MM.1S (cell line): ENCODE measurements around the gene PPP1R37.

ENCODE experiments used
- DNase-seq: peaks from one replicate; pipeline ENCODE4 v3.0.0-alpha.2; 2015
- H2AFZ ChIP-seq: fragments of 300-600 bp; sonication (generic); 2 replicates; pipeline ENCODE4 v1.6.0; 2016; ENCODE audit warnings: antibody characterized with exemption, low read length
- H3F3A ChIP-seq: fragments of 300-600 bp; sonication (generic); 2 replicates; pipeline ENCODE4 v1.6.1; 2016; ENCODE audit warnings: mild to moderate bottlenecking, antibody characterized with exemption, low read length, moderate library complexity, mixed read lengths; ENCODE audit not compliant: insufficient read depth
- H3K27ac ChIP-seq: fragments of 300-600 bp; sonication (generic); 2 replicates; pipeline ENCODE4 v1.5.1; 2016; ENCODE audit warnings: mild to moderate bottlenecking, low read length
- H3K27me3 ChIP-seq: fragments of 300-600 bp; sonication (generic); replicated peaks from 2 replicates; pipeline ENCODE4 v1.6.0; 2016; ENCODE audit warnings: low read length; ENCODE audit not compliant: insufficient read depth
- H3K36me3 ChIP-seq: fragments of 300-600 bp; sonication (generic); replicated peaks from 2 replicates; pipeline ENCODE4 v1.6.1; 2016; ENCODE audit warnings: mild to moderate bottlenecking, low read length, mixed read lengths; ENCODE audit not compliant: insufficient read depth
- H3K4me1 ChIP-seq: fragments of 300-600 bp; sonication (generic); 2 replicates; pipeline ENCODE4 v1.6.1; 2016; ENCODE audit warnings: low read length, mixed read lengths
- H3K4me2 ChIP-seq: fragments of 300-600 bp; sonication (generic); 2 replicates; pipeline ENCODE4 v1.6.0; 2016; ENCODE audit warnings: low read depth, low read length
- H3K4me3 ChIP-seq: fragments of 300-600 bp; sonication (generic); 2 replicates; pipeline ENCODE4 v1.5.1; 2016; ENCODE audit warnings: low read length, mixed read lengths
- H3K79me2 ChIP-seq: fragments of 300-600 bp; sonication (generic); 2 replicates; pipeline ENCODE4 v1.6.1; 2016; ENCODE audit warnings: mixed run types, low read length, mixed read lengths
- H3K9ac ChIP-seq: fragments of 300-600 bp; sonication (generic); 2 replicates; pipeline ENCODE4 v1.6.1; 2016; ENCODE audit warnings: low read length, mixed read lengths
- H3K9me2 ChIP-seq: fragments of 300-600 bp; sonication (generic); replicated peaks from 2 replicates; pipeline ENCODE4 v1.6.1; 2016; ENCODE audit warnings: mild to moderate bottlenecking, low read length, mixed read lengths; ENCODE audit not compliant: insufficient read depth
- H3K9me3 ChIP-seq: fragments of 300-600 bp; sonication (generic); replicated peaks from 2 replicates; pipeline ENCODE4 v1.6.1; 2016; ENCODE audit warnings: mild to moderate bottlenecking, low read length, mixed read lengths; ENCODE audit not compliant: insufficient read depth
- H4K20me1 ChIP-seq: fragments of 300-600 bp; sonication (generic); 2 replicates; pipeline ENCODE4 v1.6.1; 2016; ENCODE audit warnings: mild to moderate bottlenecking, low read length, moderate library complexity, mixed read lengths; ENCODE audit not compliant: insufficient read depth
- EZH2 ChIP-seq: fragments of 300-600 bp; sonication (generic); optimal IDR thresholded peaks from 2 replicates; pipeline ENCODE3; 2017; ENCODE audit warnings: low read depth, mild to moderate bottlenecking, antibody characterized with exemption, low read length, mixed read lengths
- EZH2phosphoT487 ChIP-seq: fragments of 300-600 bp; sonication (generic); IDR thresholded peaks from 2 replicates; pipeline ENCODE4 v1.6.1; 2018; ENCODE audit warnings: antibody characterized with exemption, low read length
- TF ChIP-seq, protein P1 (sequence below): fragments of 300-600 bp; sonication (generic); IDR thresholded peaks from 2 replicates; pipeline ENCODE4 v1.5.1; 2016; ENCODE audit warnings: antibody characterized with exemption, low read length, mixed read lengths

Gene PPP1R37

DNA sequence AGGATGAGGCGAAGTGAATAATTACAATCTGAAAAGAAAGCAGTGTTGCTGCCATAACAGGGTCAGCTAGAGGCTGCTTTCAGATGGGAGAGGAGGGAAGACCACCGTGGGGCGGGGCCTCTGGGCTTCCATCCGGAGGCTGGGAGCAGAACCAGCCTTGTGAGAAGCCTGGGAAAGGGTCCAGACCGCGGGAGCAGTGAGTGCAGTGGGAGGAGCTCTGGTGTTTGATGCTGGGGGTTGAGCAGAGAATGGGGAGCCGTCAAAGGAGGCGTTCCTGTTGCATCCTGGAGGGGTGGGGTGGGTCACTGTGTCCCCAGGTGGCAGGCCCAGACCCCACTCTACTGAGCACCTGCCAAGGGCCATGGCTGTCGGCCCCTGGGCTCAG lies 49.7 kb downstream of the PPP1R37 start:
- no peak overlapping the region for H3K4me3 ChIP-seq
- H3K79me2 ChIP-seq = peaks cover 35% of the 10 kb centered on the region
- DNase-seq = no peak
- no peaks in the 10 kb centered on the region for H3K9me3 ChIP-seq
- H3K27ac ChIP-seq = no peak overlapping the region
- H3K4me2 ChIP-seq = no peak overlapping the region
- peaks cover 9% of the 10 kb centered on the region for H3K4me1 ChIP-seq
- no peaks in the 10 kb centered on the region for H3K36me3 ChIP-seq
- no peak overlapping the region for H2AFZ ChIP-seq
- no peaks in the 10 kb centered on the region for H3K27me3 ChIP-seq
- TF ChIP-seq, protein P1, sequence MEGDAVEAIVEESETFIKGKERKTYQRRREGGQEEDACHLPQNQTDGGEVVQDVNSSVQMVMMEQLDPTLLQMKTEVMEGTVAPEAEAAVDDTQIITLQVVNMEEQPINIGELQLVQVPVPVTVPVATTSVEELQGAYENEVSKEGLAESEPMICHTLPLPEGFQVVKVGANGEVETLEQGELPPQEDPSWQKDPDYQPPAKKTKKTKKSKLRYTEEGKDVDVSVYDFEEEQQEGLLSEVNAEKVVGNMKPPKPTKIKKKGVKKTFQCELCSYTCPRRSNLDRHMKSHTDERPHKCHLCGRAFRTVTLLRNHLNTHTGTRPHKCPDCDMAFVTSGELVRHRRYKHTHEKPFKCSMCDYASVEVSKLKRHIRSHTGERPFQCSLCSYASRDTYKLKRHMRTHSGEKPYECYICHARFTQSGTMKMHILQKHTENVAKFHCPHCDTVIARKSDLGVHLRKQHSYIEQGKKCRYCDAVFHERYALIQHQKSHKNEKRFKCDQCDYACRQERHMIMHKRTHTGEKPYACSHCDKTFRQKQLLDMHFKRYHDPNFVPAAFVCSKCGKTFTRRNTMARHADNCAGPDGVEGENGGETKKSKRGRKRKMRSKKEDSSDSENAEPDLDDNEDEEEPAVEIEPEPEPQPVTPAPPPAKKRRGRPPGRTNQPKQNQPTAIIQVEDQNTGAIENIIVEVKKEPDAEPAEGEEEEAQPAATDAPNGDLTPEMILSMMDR = no peak
- TF ChIP-seq EZH2 = no peak
- TF ChIP-seq EZH2phosphoT487 = no peak
- H3K9me2 ChIP-seq = no peaks in the 10 kb centered on the region
- no peak overlapping the region for H3K9ac ChIP-seq
- no peaks in the 10 kb centered on the region for H4K20me1 ChIP-seq
- H3F3A ChIP-seq = peaks cover 6% of the 10 kb centered on the region

DNA sequence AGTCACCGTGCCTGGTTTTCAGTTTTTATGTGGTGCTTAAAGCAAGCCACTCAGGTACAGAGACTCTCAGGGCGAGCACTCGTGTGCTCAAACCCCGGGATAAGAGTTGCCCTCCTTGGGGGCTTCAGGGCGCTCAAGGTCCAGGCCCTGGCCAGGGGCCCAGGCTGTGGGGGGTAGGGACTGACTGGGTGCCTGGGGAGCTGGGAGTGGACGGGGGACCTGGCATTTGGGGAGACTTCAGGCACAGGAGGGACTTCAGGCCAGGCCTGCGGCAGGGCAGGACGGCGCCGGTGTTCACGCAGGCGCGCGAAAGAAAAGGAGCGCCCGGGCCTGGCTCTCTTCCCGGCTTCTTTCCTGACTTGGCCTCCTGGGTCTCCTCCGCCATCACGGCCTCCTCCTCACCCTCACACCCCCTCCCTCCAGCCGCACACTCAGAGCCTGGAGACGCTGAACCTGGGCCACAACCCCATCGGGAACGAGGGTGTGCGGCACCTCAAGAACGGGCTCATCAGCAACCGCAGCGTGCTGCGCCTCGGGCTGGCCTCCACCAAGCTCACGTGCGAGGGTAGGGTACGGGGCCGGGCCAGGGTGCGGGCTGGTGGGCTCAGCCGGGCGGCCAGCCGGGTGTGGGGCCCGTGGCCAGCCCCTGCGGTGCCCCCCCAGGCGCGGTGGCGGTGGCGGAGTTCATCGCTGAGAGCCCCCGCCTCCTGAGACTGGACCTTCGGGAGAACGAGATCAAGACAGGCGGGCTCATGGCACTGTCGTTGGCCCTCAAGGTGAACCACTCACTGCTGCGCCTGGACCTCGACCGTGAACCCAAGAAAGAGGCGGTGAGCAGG lies 51.7 kb downstream of the PPP1R37 start:
- TF ChIP-seq EZH2phosphoT487 (no peak), EZH2 (no peak)
- TF ChIP-seq, protein P1 = no peak
- Histone ChIP-seq H3K27ac (no peak overlapping the region), H3F3A (no peaks in the 10 kb centered on the region), H3K4me3 (no peak overlapping the region), H4K20me1 (no peaks in the 10 kb centered on the region), H3K27me3 (no peaks in the 10 kb centered on the region), H3K4me1 (no peaks in the 10 kb centered on the region), H3K4me2 (no peak overlapping the region), H3K36me3 (no peaks in the 10 kb centered on the region), H3K9me3 (no peaks in the 10 kb centered on the region), H3K9ac (no peak overlapping the region), H2AFZ (no peak overlapping the region), H3K9me2 (no peaks in the 10 kb centered on the region), H3K79me2 (peaks cover 18% of the 10 kb centered on the region)
- DNase-seq = no peak

DNA sequence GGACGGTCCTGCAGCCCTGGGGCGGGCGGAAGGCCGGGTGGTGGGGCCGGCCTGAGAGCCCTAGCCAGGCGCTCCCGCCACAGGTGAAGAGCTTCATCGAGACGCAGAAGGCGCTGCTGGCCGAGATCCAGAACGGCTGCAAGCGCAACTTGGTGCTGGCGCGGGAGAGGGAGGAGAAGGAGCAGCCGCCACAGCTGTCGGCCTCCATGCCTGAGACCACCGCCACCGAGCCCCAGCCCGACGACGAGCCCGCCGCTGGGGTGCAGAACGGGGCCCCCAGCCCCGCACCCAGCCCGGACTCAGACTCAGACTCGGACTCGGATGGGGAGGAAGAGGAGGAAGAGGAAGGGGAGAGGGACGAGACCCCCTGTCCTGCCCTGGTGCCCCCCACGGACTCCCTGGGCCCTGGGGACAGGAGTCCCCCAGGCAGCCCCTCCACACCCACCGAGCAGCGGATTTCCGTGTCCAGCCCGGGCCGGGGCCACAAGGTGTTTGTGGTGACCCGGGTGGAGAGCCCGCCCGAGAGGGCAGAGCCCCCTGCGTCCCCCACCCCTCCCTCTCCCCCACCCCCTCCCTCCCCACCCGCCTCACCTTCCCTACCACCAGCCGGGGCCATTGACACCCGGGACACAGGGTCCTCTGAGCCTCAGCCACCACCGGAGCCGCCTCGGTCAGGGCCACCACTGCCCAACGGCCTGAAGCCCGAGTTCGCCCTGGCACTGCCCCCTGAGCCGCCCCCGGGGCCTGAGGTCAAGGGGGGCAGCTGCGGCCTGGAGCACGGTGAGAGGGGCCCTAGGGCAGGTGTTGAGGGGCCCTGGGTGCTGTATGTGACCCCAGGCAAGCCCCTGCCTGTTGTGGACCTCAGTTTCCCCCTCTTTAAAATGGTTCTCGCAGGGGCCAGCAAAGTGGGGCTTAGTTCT lies 52.6 kb downstream of the PPP1R37 start:
- no peak overlapping the region for H2AFZ ChIP-seq
- no peaks in the 10 kb centered on the region for H3K9me2 ChIP-seq
- TF ChIP-seq EZH2phosphoT487 (no peak), EZH2 (no peak)
- TF ChIP-seq, protein P1 = no peak
- DNase-seq = no peak
- H3K36me3 ChIP-seq = no peaks in the 10 kb centered on the region
- H4K20me1 ChIP-seq = no peaks in the 10 kb centered on the region
- H3K9me3 ChIP-seq = no peaks in the 10 kb centered on the region
- no peaks in the 10 kb centered on the region for H3F3A ChIP-seq
- no peaks in the 10 kb centered on the region for H3K4me1 ChIP-seq
- no peak overlapping the region for H3K9ac ChIP-seq
- peaks cover 11% of the 10 kb centered on the region for H3K79me2 ChIP-seq
- no peak overlapping the region for H3K27ac ChIP-seq
- H3K27me3 ChIP-seq = no peaks in the 10 kb centered on the region
- H3K4me3 ChIP-seq = no peak overlapping the region
- H3K4me2 ChIP-seq = no peak overlapping the region
